PC-3 (cell line): ENCODE results near the gene TRIM33. TPM values are rescaled to one million over a fixed set of nuclear protein-coding genes. Genes with fewer than 3 reads are reported as not detected.
A peak's percentile ranks its signal among the peaks of the same experiment; 100 is the strongest.

Experiments used
- ATAC-seq: fragments of 200-7000 bp; cut with Tn5 transposase; 2 replicates; pipeline ENCODE4 v1.9.1; 2020; ENCODE audit warnings: mild to moderate bottlenecking, moderate library complexity
- BruUV-seq: library from RNA; stranded (reverse); fragments of 400-500 nt; replicated peaks from 2 replicates; lab custom pipeline; 2021; lab: Mats Ljungman, UMichigan
- CTCF ChIA-PET: fragments of 300-600 bp; sonication (Branson Sonifier 250); formaldehyde crosslinking; loops from one replicate; lab custom pipeline; 2022; ENCODE audit warnings: antibody characterized with exemption; lab: Charles Lee
- POLR2A ChIA-PET: fragments of 300-600 bp; sonication (Branson Sonifier 250); formaldehyde crosslinking; loops from one replicate; lab custom pipeline; 2022; ENCODE audit warnings: antibody characterized with exemption; ENCODE audit not compliant: unreplicated experiment; lab: Charles Lee
- DNase-seq: peaks from one replicate; pipeline ENCODE4 v3.0.0-alpha.2; 2015
- H2AFZ ChIP-seq: fragments of 300-600 bp; sonication (generic); 2 replicates; pipeline ENCODE4 v1.6.0; 2016; ENCODE audit warnings: antibody characterized with exemption, low read length
- H3F3A ChIP-seq: fragments of 300-600 bp; sonication (generic); one replicate; pipeline ENCODE4 v1.6.0; 2017; ENCODE audit warnings: antibody characterized with exemption, low read length, control low read depth, mild to moderate bottlenecking; ENCODE audit not compliant: unreplicated experiment
- H3K27ac ChIP-seq: fragments of 300-600 bp; sonication (generic); 2 replicates; pipeline ENCODE4 v1.5.1; 2016; ENCODE audit warnings: mild to moderate bottlenecking, low read length
- H3K27me3 ChIP-seq: fragments of 300-600 bp; sonication (generic); 2 replicates; pipeline ENCODE4 v1.6.1; 2016; ENCODE audit warnings: low read length, mixed read lengths
- H3K36me3 ChIP-seq: fragments of 300-600 bp; sonication (generic); 2 replicates; pipeline ENCODE4 v1.6.1; 2016; ENCODE audit warnings: low read depth, mixed run types, low read length, mixed read lengths
- H3K4me1 ChIP-seq: fragments of 300-600 bp; sonication (generic); 2 replicates; pipeline ENCODE4 v1.5.1; 2016; ENCODE audit warnings: low read length; ENCODE audit not compliant: insufficient read depth
- H3K4me2 ChIP-seq: fragments of 300-600 bp; sonication (generic); 2 replicates; pipeline ENCODE4 v1.6.0; 2016; ENCODE audit warnings: low read length
- H3K4me3 ChIP-seq: fragments of 300-600 bp; sonication (generic); 2 replicates; pipeline ENCODE4 v1.5.1; 2016; ENCODE audit warnings: mild to moderate bottlenecking, low read length, mixed read lengths
- H3K79me2 ChIP-seq: fragments of 300-600 bp; sonication (generic); 2 replicates; pipeline ENCODE4 v1.6.1; 2017; ENCODE audit warnings: low read length, mixed read lengths
- H3K9ac ChIP-seq: fragments of 300-600 bp; sonication (generic); 2 replicates; pipeline ENCODE4 v1.6.0; 2016; ENCODE audit warnings: mild to moderate bottlenecking, low read length
- H3K9me2 ChIP-seq: fragments of 300-600 bp; sonication (generic); replicated peaks from 2 replicates; pipeline ENCODE4 v1.6.1; 2016; ENCODE audit warnings: mixed run types, low read length, mixed read lengths
- H3K9me3 ChIP-seq: fragments of 300-600 bp; sonication (generic); 2 replicates; pipeline ENCODE4 v1.6.1; 2016; ENCODE audit warnings: low read length, mixed read lengths
- H4K20me1 ChIP-seq: fragments of 300-600 bp; sonication (generic); 2 replicates; pipeline ENCODE4 v1.6.1; 2016; ENCODE audit warnings: low read length, mixed read lengths
- CTCF ChIP-seq: fragments of 300-600 bp; sonication (generic); conservative IDR thresholded peaks from 2 replicates; pipeline ENCODE4 v1.5.1; 2017; ENCODE audit warnings: antibody characterized with exemption, low read depth, mild to moderate bottlenecking, low read length
- EZH2 ChIP-seq: fragments of 300-600 bp; sonication (generic); IDR thresholded peaks from one replicate; pipeline ENCODE4 v1.6.1; 2017; ENCODE audit warnings: antibody characterized with exemption, mild to moderate bottlenecking, low read length; ENCODE audit not compliant: unreplicated experiment
- EZH2phosphoT487 ChIP-seq: fragments of 300-600 bp; sonication (generic); IDR thresholded peaks from 2 replicates; pipeline ENCODE4 v1.6.1; 2018; ENCODE audit warnings: mild to moderate bottlenecking, antibody characterized with exemption, low read length, borderline replicate concordance
- intact Hi-C: fragments of 100-400 bp; cut with micrococcal nuclease; formaldehyde crosslinking; loops from 2 replicates; pipeline ENCODE4 v1.9.0; 2023
- total RNA-seq: library from RNA; depleted of rRNA; stranded (reverse); fragments of >200 nt; gene quantifications from 2 replicates; pipeline ENCODE4 v1.2.3, GENCODE V29; 2014

The TRIM33 gene
- total RNA-seq, 1 experiment from 2014 or later, result 36.7 TPM

GRCh38 chr1:114479134-114479533 lies 31.9 kb downstream of the TRIM33 start:
- Histone ChIP-seq H3K9me2 (no peaks in the 10 kb centered on the region), H3K4me1 (peaks cover 7% of the 10 kb centered on the region; the same call in 1 of the 2 replicates), H3K27me3 (no peaks in the 10 kb centered on the region), H3K9ac (no peak overlapping the region), H3K9me3 (no peaks in the 10 kb centered on the region), H3K27ac (no peak overlapping the region), H2AFZ (no peak overlapping the region), H3K4me3 (no peak overlapping the region), H3K4me2 (no peak overlapping the region), H3K36me3 (no peaks in the 10 kb centered on the region), H4K20me1 (0 out of 2 replicates have a peak, but pooled peaks cover 5% of the 10 kb centered on the region), H3F3A (no peaks in the 10 kb centered on the region), H3K79me2 (peaks cover 94% of the 10 kb centered on the region)
- no peak for DNase-seq
- intact Hi-C loops, result no loop called here
- no TSS peak for BruUV-seq
- no peak for TF ChIP-seq EZH2
- no peak for TF ChIP-seq CTCF
- TF ChIP-seq EZH2phosphoT487, result no peak
- ChIA-PET POLR2A (no interaction called here), CTCF (no interaction called here)
- no peak for ATAC-seq

DNA sequence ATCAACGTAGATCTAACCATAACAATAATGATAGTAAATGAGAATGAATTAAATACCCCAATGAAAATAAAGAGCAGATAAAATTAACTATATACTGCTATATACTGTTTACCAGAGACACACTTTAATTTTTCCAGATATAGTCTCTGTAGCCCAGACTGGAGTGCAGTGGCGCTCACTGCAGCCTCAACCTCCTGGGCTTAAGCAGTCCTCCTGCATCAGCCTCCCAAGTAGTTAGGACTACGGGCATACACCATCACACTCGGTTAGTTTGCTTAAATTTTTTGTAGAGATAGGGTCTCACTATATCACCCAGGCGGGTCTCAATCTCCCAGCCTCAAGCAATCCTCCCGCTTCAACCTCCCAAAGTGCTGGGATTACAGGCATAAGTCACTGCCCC lies 37.2 kb downstream of the TRIM33 start:
- H3K27ac ChIP-seq, result peak overlapping the region; percentile 67
- H3K4me1 ChIP-seq, result peaks cover 22% of the 10 kb centered on the region
- no peak for ATAC-seq
- no peak overlapping the region for H3K4me2 ChIP-seq
- CTCF ChIA-PET, result no interaction called here
- no peak for DNase-seq
- intact Hi-C loops, result no loop called here
- H3K27me3 ChIP-seq, result no peaks in the 10 kb centered on the region
- no TSS peak for BruUV-seq
- TF ChIP-seq EZH2phosphoT487 (no peak), EZH2 (no peak), CTCF (no peak)
- H3K36me3 ChIP-seq, result peaks cover 12% of the 10 kb centered on the region
- H3F3A ChIP-seq, result no peaks in the 10 kb centered on the region
- H4K20me1 ChIP-seq, result peaks cover 14% of the 10 kb centered on the region; the same call in 1 of the 2 replicates
- peaks cover 18% of the 10 kb centered on the region; the same call in 1 of the 2 replicates for H3K9me3 ChIP-seq
- H3K4me3 ChIP-seq, result no peak overlapping the region
- H3K9ac ChIP-seq, result no peak overlapping the region
- H2AFZ ChIP-seq, result no peak overlapping the region
- POLR2A ChIA-PET, result no interaction called here
- H3K79me2 ChIP-seq, result peaks cover 95% of the 10 kb centered on the region
- H3K9me2 ChIP-seq, result no peaks in the 10 kb centered on the region

- intact Hi-C loops, result no loop called here
- BruUV-seq, result no TSS peak
- Histone ChIP-seq H2AFZ (no peak overlapping the region), H3K79me2 (peaks cover 95% of the 10 kb centered on the region), H4K20me1 (peaks cover 22% of the 10 kb centered on the region; the same call in 1 of the 2 replicates), H3F3A (no peaks in the 10 kb centered on the region), H3K9me3 (peaks cover 18% of the 10 kb centered on the region; the same call in 1 of the 2 replicates), H3K9ac (no peak overlapping the region), H3K4me2 (no peak overlapping the region), H3K4me3 (no peak overlapping the region), H3K27ac (no peak overlapping the region), H3K4me1 (peaks cover 34% of the 10 kb centered on the region), H3K27me3 (no peaks in the 10 kb centered on the region), H3K9me2 (no peaks in the 10 kb centered on the region), H3K36me3 (peaks cover 12% of the 10 kb centered on the region)
- POLR2A ChIA-PET, result no interaction called here
- CTCF ChIA-PET, result no interaction called here
- TF ChIP-seq CTCF (no peak), EZH2 (no peak)
- DNase-seq (no peak), ATAC-seq (no peak)
Measured at GRCh38 chr1:114472408-114472807, 38.6 kb downstream of the TRIM33 start.
